Measurements from ENCODE around the gene CALN1. TPM values are rescaled to one million over a fixed set of nuclear protein-coding genes. Genes with fewer than 3 reads are reported as not detected.

Gene CALN1
- polyA plus RNA-seq, 1 experiment, result not detected

DNA sequence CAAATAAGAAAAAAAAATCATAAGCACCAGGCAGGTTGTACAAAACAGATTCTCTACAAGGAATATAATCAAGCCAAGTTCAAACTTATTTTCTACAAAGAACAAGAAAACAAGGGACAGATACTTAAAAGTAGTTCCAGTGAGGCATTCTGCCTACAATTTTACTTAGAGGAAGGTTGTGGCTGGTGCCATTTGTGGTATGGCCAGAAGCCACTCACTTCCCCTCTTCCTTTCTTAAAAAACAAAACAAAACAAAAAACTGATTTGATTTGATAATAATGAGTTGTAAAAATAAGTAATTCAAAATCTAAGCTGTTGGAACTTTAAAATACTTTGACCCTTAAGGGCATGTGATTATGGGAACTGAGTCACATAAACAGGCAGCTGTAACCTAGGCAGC, 420.6 kb downstream of the CALN1 start:
- TF ChIP-seq, protein P1, sequence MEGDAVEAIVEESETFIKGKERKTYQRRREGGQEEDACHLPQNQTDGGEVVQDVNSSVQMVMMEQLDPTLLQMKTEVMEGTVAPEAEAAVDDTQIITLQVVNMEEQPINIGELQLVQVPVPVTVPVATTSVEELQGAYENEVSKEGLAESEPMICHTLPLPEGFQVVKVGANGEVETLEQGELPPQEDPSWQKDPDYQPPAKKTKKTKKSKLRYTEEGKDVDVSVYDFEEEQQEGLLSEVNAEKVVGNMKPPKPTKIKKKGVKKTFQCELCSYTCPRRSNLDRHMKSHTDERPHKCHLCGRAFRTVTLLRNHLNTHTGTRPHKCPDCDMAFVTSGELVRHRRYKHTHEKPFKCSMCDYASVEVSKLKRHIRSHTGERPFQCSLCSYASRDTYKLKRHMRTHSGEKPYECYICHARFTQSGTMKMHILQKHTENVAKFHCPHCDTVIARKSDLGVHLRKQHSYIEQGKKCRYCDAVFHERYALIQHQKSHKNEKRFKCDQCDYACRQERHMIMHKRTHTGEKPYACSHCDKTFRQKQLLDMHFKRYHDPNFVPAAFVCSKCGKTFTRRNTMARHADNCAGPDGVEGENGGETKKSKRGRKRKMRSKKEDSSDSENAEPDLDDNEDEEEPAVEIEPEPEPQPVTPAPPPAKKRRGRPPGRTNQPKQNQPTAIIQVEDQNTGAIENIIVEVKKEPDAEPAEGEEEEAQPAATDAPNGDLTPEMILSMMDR (IDR thresholded peaks at IDR 0.05; ENCODE audit: low read depth, low read length), result no peak
- Histone ChIP-seq H3K27me3 (ENCODE audit: control insufficient read depth, insufficient read depth, low read length) (no peaks in the 10 kb centered on the region), H3K9me3 (ENCODE audit: control insufficient read depth, insufficient read depth, low read length) (peaks cover 44% of the 10 kb centered on the region), H3K4me3 (ENCODE audit: low read depth, low read length) (no peak overlapping the region), H3K27ac (ENCODE audit: low read depth, low read length) (no peak overlapping the region)
- CTCF ChIA-PET, result no interaction called here
- POLR2A ChIA-PET, result no interaction called here
- no peak for DNase-seq (ENCODE audit: low read depth, low spot score)

DNA sequence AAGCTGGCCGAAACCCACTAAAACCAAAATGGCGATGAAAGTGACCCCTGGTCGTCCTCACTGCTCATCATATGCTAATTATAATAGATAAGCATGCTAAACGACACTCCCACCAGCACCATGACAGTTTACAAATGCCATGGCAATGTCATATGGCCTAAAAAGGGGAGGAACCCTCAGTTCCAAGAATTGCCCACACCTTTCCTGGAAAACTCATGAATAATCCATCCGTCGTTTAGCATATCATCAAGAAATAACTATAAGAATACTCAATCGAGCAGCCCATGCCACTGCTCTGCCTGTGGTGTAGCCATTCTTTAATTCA, 422.0 kb downstream of the CALN1 start:
- H3K27me3 ChIP-seq (ENCODE audit: control insufficient read depth, insufficient read depth, low read length), result no peaks in the 10 kb centered on the region
- ChIA-PET CTCF (no interaction called here), POLR2A (no interaction called here)
- no peak overlapping the region for H3K4me3 ChIP-seq (ENCODE audit: low read depth, low read length)
- TF ChIP-seq, protein P1 (IDR thresholded peaks at IDR 0.05; ENCODE audit: low read depth, low read length), result no peak
- no peak for DNase-seq (ENCODE audit: low read depth, low spot score)
- peaks cover 43% of the 10 kb centered on the region for H3K9me3 ChIP-seq (ENCODE audit: control insufficient read depth, insufficient read depth, low read length)
- no peak overlapping the region for H3K27ac ChIP-seq (ENCODE audit: low read depth, low read length)

DNA sequence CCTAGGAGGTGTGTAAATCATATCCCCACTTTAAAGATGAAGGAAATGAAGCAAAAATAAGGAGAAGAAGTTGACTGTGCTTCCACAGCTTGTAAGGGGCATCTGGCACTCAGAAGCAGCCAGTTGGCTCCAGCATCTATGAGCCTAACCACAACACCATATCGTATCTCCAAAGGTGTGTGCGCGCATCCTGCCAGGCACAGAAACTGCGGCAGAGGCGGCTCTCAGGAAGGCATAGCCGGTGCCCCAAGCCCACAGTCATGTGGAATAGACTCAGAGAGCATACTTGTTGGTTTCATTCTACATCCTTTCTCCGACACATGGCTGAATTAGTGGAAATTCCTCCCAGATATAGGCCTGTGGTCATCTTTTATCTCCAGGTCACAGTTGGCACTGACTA, 423.9 kb downstream of the CALN1 start:
- CTCF ChIA-PET, result no interaction called here
- H3K9me3 ChIP-seq (ENCODE audit: control insufficient read depth, insufficient read depth, low read length), result peaks cover 41% of the 10 kb centered on the region
- POLR2A ChIA-PET, result no interaction called here
- TF ChIP-seq, protein P1 (IDR thresholded peaks at IDR 0.05; ENCODE audit: low read depth, low read length), result no peak
- no peak overlapping the region for H3K4me3 ChIP-seq (ENCODE audit: low read depth, low read length)
- H3K27ac ChIP-seq (ENCODE audit: low read depth, low read length), result no peak overlapping the region
- H3K27me3 ChIP-seq (ENCODE audit: control insufficient read depth, insufficient read depth, low read length), result no peaks in the 10 kb centered on the region
- no peak for DNase-seq (ENCODE audit: low read depth, low spot score)

GRCh38 chr7:71987200-71987767, 424.9 kb downstream of the CALN1 start:
- H3K27ac ChIP-seq (ENCODE audit: low read depth, low read length), result no peak overlapping the region
- DNase-seq (ENCODE audit: low read depth, low spot score), result no peak
- no peak overlapping the region for H3K4me3 ChIP-seq (ENCODE audit: low read depth, low read length)
- H3K27me3 ChIP-seq (ENCODE audit: control insufficient read depth, insufficient read depth, low read length), result no peaks in the 10 kb centered on the region
- ChIA-PET POLR2A (no interaction called here), CTCF (no interaction called here)
- TF ChIP-seq, protein P1 (IDR thresholded peaks at IDR 0.05; ENCODE audit: low read depth, low read length), result no peak
- H3K9me3 ChIP-seq (ENCODE audit: control insufficient read depth, insufficient read depth, low read length), result peaks cover 41% of the 10 kb centered on the region

DNA sequence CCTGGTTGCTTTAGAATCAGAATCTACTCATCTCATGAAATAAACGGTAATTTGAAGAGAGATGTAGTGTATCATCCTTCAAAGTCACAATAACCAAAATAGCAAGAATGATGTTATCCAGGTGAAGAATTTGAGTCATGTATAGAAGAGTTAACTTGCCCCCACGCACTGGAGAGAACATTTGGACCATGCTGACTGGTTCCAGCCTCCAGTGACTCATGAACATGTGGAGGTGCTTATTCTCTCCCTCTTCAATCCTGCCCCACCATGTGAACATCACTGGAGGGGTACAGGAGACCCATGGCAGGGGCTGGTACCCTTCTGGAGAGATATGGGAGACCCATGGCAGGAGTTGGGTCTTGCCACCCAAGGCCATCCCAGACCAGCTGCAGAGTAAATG, 427.8 kb downstream of the CALN1 start:
- POLR2A ChIA-PET, result no interaction called here

More for the DNA sequence above, 427.8 kb downstream of the CALN1 start:
- no peaks in the 10 kb centered on the region for H3K27me3 ChIP-seq (ENCODE audit: control insufficient read depth, insufficient read depth, low read length)
- peaks cover 59% of the 10 kb centered on the region for H3K9me3 ChIP-seq (ENCODE audit: control insufficient read depth, insufficient read depth, low read length)
- H3K27ac ChIP-seq (ENCODE audit: low read depth, low read length), result no peak overlapping the region
- TF ChIP-seq, protein P1 (IDR thresholded peaks at IDR 0.05; ENCODE audit: low read depth, low read length), result no peak
- no peak for DNase-seq (ENCODE audit: low read depth, low spot score)
- H3K4me3 ChIP-seq (ENCODE audit: low read depth, low read length), result no peak overlapping the region
- CTCF ChIA-PET, result no interaction called here

All from AG04450 (cell line).